Measurements from ENCODE around the gene CNDP1. TPM values are rescaled to one million over a fixed set of nuclear protein-coding genes. Genes with fewer than 3 reads are reported as not detected.

Gene CNDP1
- total RNA-seq, 1 donor from 2014 or later, result not detected

GRCh38 chr18:74509856-74510769 is 24.2 kb upstream of the CNDP1 start:
- H3K36me3 Mint-ChIP-seq (ENCODE audit: low read depth, unreplicated experiment), result peaks cover 58% of the 10 kb centered on the region
- H3K4me1 Mint-ChIP-seq (ENCODE audit: unreplicated experiment), result no peaks in the 10 kb centered on the region
- H3K9me3 Mint-ChIP-seq (ENCODE audit: unreplicated experiment), result peaks cover 4% of the 10 kb centered on the region
- H3K27me3 Mint-ChIP-seq (ENCODE audit: unreplicated experiment), result peaks cover 6% of the 10 kb centered on the region
- TF ChIP-seq CTCF (IDR thresholded peaks at IDR 0.05; ENCODE audit: unreplicated experiment), result no peak
- no peak overlapping the region for H3K27ac Mint-ChIP-seq (ENCODE audit: unreplicated experiment)
- H3K4me3 Mint-ChIP-seq (ENCODE audit: unreplicated experiment), result peak overlapping the region; percentile 24
- DNase-seq (ENCODE audit: low spot score), result no peak

- Mint-ChIP-seq H3K27ac (ENCODE audit: unreplicated experiment) (no peak overlapping the region), H3K36me3 (ENCODE audit: low read depth, unreplicated experiment) (peaks cover 56% of the 10 kb centered on the region), H3K4me1 (ENCODE audit: unreplicated experiment) (no peaks in the 10 kb centered on the region)
Measured at GRCh38 chr18:74510770-74511095, 23.6 kb upstream of the CNDP1 start.

GRCh38 chr18:74511823-74512222 is 22.5 kb upstream of the CNDP1 start:
- peaks cover 6% of the 10 kb centered on the region for H3K27me3 Mint-ChIP-seq (ENCODE audit: unreplicated experiment)
- peaks cover 55% of the 10 kb centered on the region for H3K36me3 Mint-ChIP-seq (ENCODE audit: low read depth, unreplicated experiment)
- no peak overlapping the region for H3K27ac Mint-ChIP-seq (ENCODE audit: unreplicated experiment)
- no peak for DNase-seq (ENCODE audit: low spot score)
- H3K4me3 Mint-ChIP-seq (ENCODE audit: unreplicated experiment), result no peak overlapping the region
- H3K4me1 Mint-ChIP-seq (ENCODE audit: unreplicated experiment), result no peaks in the 10 kb centered on the region
- TF ChIP-seq CTCF (IDR thresholded peaks at IDR 0.05; ENCODE audit: unreplicated experiment), result no peak
- H3K9me3 Mint-ChIP-seq (ENCODE audit: unreplicated experiment), result peaks cover 4% of the 10 kb centered on the region

More at GRCh38 chr18:74510770-74511095, 23.6 kb upstream of the CNDP1 start:
- DNase-seq (ENCODE audit: low spot score), result no peak
- no peak for TF ChIP-seq CTCF (IDR thresholded peaks at IDR 0.05; ENCODE audit: unreplicated experiment)
- no peak overlapping the region for H3K4me3 Mint-ChIP-seq (ENCODE audit: unreplicated experiment)
- H3K9me3 Mint-ChIP-seq (ENCODE audit: unreplicated experiment), result peaks cover 4% of the 10 kb centered on the region
- H3K27me3 Mint-ChIP-seq (ENCODE audit: unreplicated experiment), result peaks cover 6% of the 10 kb centered on the region

GRCh38 chr18:74512321-74513053 is 21.8 kb upstream of the CNDP1 start:
- DNase-seq (ENCODE audit: low spot score), result no peak
- H3K9me3 Mint-ChIP-seq (ENCODE audit: unreplicated experiment), result peaks cover 4% of the 10 kb centered on the region
- H3K4me3 Mint-ChIP-seq (ENCODE audit: unreplicated experiment), result peak overlapping the region; percentile 71
- peak overlapping the region; percentile 36 for H3K27ac Mint-ChIP-seq (ENCODE audit: unreplicated experiment)
- peaks cover 6% of the 10 kb centered on the region for H3K27me3 Mint-ChIP-seq (ENCODE audit: unreplicated experiment)
- H3K36me3 Mint-ChIP-seq (ENCODE audit: low read depth, unreplicated experiment), result peaks cover 53% of the 10 kb centered on the region
- H3K4me1 Mint-ChIP-seq (ENCODE audit: unreplicated experiment), result no peaks in the 10 kb centered on the region
- TF ChIP-seq CTCF (IDR thresholded peaks at IDR 0.05; ENCODE audit: unreplicated experiment), result no peak

All from endothelial cell (in vitro differentiated cells).